ENCODE measurements around the gene CALB2.

CALB2 gene

DNA sequence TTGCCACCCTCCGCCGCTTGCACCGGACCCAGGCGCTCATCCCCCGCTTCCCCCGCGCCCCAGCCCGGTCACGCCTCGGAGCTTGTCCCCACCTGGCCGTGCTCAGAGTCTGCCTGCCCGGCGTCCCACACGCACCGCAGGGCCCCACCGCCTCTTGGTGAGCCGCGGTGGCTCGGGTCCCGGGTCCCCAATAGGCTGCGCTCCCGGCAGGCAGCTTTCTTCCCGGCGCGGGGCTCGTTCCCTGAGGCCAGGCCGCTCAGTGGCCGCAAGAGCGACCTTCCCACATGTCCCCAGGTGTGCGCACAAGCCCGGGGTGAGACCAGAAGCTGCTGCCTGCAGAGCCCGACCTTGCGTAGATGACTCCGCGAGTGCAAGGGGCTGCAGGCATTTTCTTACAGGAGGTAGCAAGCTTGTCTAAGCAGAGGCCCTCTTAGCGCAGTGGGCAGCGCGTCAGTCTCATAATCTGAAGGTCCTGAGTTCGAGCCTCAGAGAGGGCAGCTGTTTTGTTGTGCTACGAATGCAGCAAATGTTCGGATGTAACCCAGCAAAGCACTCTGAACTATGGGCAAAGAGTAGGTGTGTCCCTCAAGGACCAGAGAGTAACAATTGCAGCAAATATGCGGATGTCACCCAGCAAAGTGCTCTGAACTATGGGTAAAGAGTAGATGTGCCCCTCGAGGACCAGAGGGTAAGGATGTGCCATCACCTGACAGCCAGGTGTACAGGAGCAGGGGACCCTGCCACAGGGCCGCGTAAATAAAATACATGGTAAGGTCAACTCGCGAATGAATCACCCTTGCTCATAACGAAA, 67.8 kb downstream of the CALB2 start:
- TF ChIP-seq, protein P1, sequence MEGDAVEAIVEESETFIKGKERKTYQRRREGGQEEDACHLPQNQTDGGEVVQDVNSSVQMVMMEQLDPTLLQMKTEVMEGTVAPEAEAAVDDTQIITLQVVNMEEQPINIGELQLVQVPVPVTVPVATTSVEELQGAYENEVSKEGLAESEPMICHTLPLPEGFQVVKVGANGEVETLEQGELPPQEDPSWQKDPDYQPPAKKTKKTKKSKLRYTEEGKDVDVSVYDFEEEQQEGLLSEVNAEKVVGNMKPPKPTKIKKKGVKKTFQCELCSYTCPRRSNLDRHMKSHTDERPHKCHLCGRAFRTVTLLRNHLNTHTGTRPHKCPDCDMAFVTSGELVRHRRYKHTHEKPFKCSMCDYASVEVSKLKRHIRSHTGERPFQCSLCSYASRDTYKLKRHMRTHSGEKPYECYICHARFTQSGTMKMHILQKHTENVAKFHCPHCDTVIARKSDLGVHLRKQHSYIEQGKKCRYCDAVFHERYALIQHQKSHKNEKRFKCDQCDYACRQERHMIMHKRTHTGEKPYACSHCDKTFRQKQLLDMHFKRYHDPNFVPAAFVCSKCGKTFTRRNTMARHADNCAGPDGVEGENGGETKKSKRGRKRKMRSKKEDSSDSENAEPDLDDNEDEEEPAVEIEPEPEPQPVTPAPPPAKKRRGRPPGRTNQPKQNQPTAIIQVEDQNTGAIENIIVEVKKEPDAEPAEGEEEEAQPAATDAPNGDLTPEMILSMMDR (conservative IDR thresholded peaks at IDR 0.05) = no peak
- TF ChIP-seq ZFX (IDR thresholded peaks at IDR 0.05) = no peak
- H3K27ac ChIP-seq = no peak overlapping the region

GRCh38 chr16:71426880-71427615, 68.5 kb downstream of the CALB2 start:
- no peak overlapping the region for H3K27ac ChIP-seq
- TF ChIP-seq ZFX (IDR thresholded peaks at IDR 0.05) = no peak
- TF ChIP-seq, protein P1 (conservative IDR thresholded peaks at IDR 0.05) = no peak

DNA sequence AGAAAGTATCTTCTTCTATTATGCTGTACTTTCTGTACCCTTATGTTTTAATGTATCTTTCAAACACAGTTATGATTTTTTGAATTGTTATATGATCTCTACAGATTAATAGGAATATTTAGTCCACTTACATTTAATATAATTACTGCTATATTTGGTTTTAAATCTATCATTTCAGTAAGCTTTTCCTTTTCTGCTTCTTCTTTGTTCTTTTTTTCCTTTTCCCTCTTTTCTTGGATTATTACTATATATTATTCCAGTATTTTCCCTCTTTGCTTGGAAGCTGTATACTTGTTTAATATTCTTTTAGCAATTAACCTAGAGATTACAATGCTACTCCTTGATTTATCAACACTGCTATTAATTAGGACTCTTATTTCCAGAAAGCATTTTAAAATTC, 69.9 kb downstream of the CALB2 start:
- TF ChIP-seq ZFX (IDR thresholded peaks at IDR 0.05) = no peak
- TF ChIP-seq, protein P1 (conservative IDR thresholded peaks at IDR 0.05) = no peak
- no peak overlapping the region for H3K27ac ChIP-seq

GRCh38 chr16:71428883-71429282, 70.4 kb downstream of the CALB2 start:
- TF ChIP-seq ZFX (IDR thresholded peaks at IDR 0.05) = no peak
- TF ChIP-seq, protein P1 (conservative IDR thresholded peaks at IDR 0.05) = no peak
- H3K27ac ChIP-seq = no peak overlapping the region

DNA sequence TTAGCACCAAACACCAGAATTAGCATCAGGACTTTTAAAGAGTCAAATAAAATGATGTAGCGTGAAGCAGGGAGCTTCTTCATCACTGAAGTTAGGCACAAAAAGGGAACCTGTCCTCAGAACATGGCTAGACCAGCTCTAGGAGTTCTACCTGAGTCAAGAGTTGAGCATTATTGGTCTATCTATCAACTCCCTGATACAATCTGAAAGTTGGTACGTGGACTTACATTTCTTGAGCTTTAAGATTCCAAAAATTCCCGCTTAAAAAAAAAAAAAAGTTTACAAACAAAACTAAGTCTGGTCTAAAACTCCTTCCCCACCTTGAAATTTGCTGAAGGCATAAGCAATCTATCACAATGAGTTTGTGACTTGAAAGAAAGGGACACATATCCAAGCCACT, 71.1 kb downstream of the CALB2 start:
- H3K27ac ChIP-seq = no peak overlapping the region
- TF ChIP-seq ZFX (IDR thresholded peaks at IDR 0.05) = no peak
- TF ChIP-seq, protein P1 (conservative IDR thresholded peaks at IDR 0.05) = no peak

DNA sequence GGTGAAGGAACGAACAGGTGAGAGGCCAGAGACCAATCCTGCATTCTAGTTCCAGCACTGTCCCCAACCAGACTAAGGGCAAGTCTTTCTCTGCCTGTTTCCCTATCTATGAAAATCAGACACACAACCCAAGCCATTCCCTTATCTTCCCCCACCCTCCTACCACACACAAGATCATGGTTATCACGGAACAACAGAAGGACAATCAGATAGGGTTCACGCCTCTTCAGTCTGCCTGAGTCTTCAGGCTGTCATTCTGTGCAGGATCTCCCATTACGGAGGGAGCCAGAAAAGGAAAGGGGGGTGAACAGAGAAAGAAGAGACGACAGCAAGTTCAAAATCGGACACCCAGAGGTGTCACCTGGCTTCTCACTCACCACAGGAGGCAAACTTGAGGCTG, 72.2 kb downstream of the CALB2 start:
- no peak overlapping the region for H3K27ac ChIP-seq
- no peak for TF ChIP-seq ZFX (IDR thresholded peaks at IDR 0.05)
- TF ChIP-seq, protein P1 (conservative IDR thresholded peaks at IDR 0.05) = no peak

GRCh38 chr16:71431176-71431575, 72.7 kb downstream of the CALB2 start:
- TF ChIP-seq ZFX (IDR thresholded peaks at IDR 0.05) = no peak
- TF ChIP-seq, protein P1 (conservative IDR thresholded peaks at IDR 0.05) = no peak
- H3K27ac ChIP-seq = no peak overlapping the region

Measured in C4-2B (cell line).